ENCODE results near the gene ASB5.

Gene ASB5

GRCh38 chr4:176277162-176277904 lies 8.3 kb upstream of the ASB5 start:
- no peak for DNase-seq

- DNase-seq: no peak
Observed at GRCh38 chr4:176276710-176277109, 7.7 kb upstream of the ASB5 start.

GRCh38 chr4:176274441-176274840 lies 5.4 kb upstream of the ASB5 start:
- DNase-seq: no peak

GRCh38 chr4:176273736-176274135 lies 4.7 kb upstream of the ASB5 start:
- no peak for DNase-seq

GRCh38 chr4:176272799-176273198 lies 3.8 kb upstream of the ASB5 start:
- DNase-seq: no peak

GRCh38 chr4:176271749-176272148 lies 2.7 kb upstream of the ASB5 start:
- DNase-seq: no peak

- no peak for DNase-seq
Observed at GRCh38 chr4:176270669-176271068, 1.6 kb upstream of the ASB5 start.

GRCh38 chr4:176266026-176266425 lies 3.0 kb downstream of the ASB5 start:
- no peak for DNase-seq

GRCh38 chr4:176262243-176262642 lies 6.8 kb downstream of the ASB5 start:
- no peak for DNase-seq

GRCh38 chr4:176261481-176261880 lies 7.5 kb downstream of the ASB5 start:
- no peak for DNase-seq

- DNase-seq: no peak
Observed at GRCh38 chr4:176261018-176261417, 8.0 kb downstream of the ASB5 start.

- DNase-seq: no peak
Observed at GRCh38 chr4:176259330-176260090, 9.5 kb downstream of the ASB5 start.

- DNase-seq: no peak
Observed at GRCh38 chr4:176258135-176258534, 10.9 kb downstream of the ASB5 start.

- no peak for DNase-seq
Observed at GRCh38 chr4:176256921-176257320, 12.1 kb downstream of the ASB5 start.

GRCh38 chr4:176242764-176243347 lies 26.2 kb downstream of the ASB5 start:
- DNase-seq: no peak

GRCh38 chr4:176241703-176242102 lies 27.3 kb downstream of the ASB5 start:
- no peak for DNase-seq

GRCh38 chr4:176238826-176239225 lies 30.2 kb downstream of the ASB5 start:
- no peak for DNase-seq

GRCh38 chr4:176238157-176238610 lies 30.8 kb downstream of the ASB5 start:
- DNase-seq: no peak

- no peak for DNase-seq
Observed at GRCh38 chr4:176236946-176237345, 32.1 kb downstream of the ASB5 start.

GRCh38 chr4:176230836-176231235 lies 38.2 kb downstream of the ASB5 start:
- DNase-seq: no peak

- no peak for DNase-seq
Observed at GRCh38 chr4:176229645-176230044, 39.4 kb downstream of the ASB5 start.

GRCh38 chr4:176226736-176227135 lies 42.3 kb downstream of the ASB5 start:
- no peak for DNase-seq

GRCh38 chr4:176223561-176223960 lies 45.5 kb downstream of the ASB5 start:
- DNase-seq: no peak

- DNase-seq: no peak
Observed at GRCh38 chr4:176222149-176222548, 46.9 kb downstream of the ASB5 start.

All from activated effector memory CD4-positive, alpha-beta T cell treated with Interleukin-2 at 50 U/mL for 16 hours (primary cell).